Posterior vena cava (tissue), 2 donors: ENCODE measurements around the gene LRIT1. TPM values are rescaled to one million over a fixed set of nuclear protein-coding genes. Genes with fewer than 3 reads are reported as not detected.

ENCODE experiments used
- DNase-seq: peaks from one replicate; pipeline ENCODE4 v3.0.0-alpha.2; 2020; ENCODE audit warnings: low spot score
- intact Hi-C, 2 donors: fragments of 100-400 bp; cut with DNase I; formaldehyde crosslinking; loops; one replicate each; pipeline versions ENCODE4 v1.14.1 to v1.14.2; 2022 to 2023
- total RNA-seq, 2 donors: library from RNA; stranded (reverse); fragmentation: NEBNext Ultra II Directional; extraction: Animal tissue kit (Norgen Biotek cat#: 25700); gene quantifications; one replicate each; pipeline ENCODE4 v1.2.1, GENCODE V29; 2021
- donor health status: DM: yes; HTN: yes; CAD: no.
- donor health status: DM: yes; HTN: yes; CAD: no.

Gene LRIT1
- total RNA-seq, 2 donors from 2014 or later, result not detected

DNA sequence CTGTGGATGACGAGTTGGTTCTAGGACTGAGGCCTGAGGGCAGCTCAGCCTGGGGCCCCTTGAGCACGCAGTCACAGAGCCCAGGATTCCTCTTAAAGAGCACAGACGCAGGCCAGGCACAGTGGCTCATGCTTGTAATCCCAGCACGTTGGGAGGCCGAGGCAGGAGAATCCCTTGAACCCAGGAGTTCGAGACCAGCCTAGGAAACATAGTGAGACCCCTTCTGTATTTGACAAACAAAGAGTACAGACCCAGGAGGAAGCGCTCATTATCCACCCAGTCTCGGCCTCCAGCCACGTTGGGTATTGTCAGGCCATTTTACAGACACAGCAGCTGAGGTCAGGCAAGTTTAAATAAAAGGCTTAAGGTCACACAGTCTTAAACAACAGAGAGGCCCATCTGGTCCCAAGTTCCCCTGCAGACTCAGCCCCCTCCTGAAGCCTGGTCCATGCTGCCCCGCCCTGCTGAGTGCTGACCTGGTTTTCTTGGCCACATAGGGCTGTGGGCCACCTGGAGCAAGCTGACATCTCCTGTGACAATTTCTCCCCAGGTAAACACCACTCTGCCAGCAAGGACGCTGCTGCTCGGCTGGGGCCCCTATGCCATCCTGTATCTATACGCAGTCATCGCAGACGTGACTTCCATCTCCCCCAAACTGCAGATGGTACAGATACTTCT lies 16.1 kb upstream of the LRIT1 start:
- DNase-seq, result no peak
- intact Hi-C loops, result no loop called here

DNA sequence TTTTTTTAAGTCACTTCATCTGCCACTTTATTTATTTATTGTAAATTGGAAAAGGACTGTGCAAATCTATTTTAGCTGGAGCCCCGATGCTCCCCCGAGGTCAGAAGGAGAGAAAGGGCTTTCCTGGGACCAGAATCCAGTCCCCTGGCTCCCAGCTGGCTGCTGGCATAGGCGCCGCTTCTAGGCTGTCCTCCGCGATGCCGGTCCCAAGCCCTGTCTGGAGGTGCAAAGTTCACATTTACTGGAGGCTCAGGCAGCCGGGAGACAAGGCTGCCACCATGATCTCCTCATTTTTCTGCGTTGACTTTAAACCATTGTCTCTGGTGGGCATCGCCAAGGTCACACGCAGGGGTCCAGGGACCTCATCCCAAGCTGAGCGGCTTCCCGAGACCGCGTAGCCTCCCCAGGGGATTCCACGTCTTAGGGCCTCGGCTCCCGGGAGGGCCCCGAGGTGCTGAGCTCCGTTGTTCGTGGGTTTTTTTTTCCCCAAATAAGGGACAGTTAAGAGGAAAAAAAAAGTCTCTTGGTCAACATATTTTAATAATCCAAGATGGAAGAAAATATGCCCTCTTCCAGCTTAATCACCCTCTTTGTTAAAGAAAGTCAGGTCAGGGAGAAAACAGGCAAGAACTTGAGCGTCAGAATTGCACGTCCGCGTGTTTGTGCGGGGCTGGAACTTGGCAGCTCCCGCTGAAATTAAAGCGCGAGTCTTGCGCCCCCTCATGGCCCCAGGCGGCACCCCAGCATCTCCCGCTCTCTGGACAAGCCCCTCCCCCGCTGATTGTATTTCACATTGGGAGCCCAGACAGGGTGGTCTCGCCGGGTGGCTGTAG lies 15.4 kb upstream of the LRIT1 start:
- intact Hi-C loops, result no loop called here
- DNase-seq, result peak; percentile 89

DNA sequence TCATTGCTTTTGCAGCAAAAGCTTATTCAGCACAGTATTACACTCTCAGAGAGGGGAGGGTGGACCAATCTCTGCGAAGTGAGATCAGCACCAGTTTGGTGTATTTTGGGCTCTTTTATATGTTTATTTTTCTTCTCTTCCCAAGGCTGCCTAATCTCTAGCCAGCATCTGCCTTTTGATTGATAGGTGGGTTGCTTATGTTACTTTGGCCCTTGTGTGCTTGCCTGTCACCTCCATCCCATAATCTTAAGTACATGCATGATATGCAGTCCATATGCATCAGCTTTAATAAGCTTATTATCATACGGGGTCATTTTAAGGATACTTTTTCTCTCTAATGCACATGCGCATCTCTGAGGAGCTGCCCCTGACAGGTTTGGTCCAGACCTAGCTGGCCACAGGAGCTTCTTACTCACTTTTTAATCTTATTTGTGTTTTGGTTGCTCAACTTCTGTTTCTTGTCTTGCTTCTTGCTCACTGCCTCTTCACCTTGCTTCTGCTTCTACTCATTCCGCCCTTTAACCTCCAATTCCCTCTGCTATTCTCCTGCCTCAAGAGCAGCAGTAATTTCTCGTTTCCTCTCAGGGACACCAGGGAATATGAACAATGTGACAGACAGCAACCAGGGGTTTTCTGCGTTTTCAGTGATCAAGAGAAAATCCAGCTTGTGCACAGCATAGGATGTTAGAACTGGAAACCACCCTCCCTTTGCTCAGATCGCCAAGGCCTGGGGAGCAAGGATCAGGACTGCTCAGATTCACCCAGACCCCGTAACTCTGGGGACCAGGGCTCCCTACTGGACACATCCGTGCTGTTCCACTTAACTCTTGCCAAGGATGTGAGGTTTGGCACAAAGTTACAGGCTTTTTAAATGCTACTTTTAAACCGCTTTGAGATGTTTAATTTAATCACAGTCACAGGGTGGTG lies 13.5 kb upstream of the LRIT1 start:
- intact Hi-C loops, result no loop called here
- no peak for DNase-seq

DNA sequence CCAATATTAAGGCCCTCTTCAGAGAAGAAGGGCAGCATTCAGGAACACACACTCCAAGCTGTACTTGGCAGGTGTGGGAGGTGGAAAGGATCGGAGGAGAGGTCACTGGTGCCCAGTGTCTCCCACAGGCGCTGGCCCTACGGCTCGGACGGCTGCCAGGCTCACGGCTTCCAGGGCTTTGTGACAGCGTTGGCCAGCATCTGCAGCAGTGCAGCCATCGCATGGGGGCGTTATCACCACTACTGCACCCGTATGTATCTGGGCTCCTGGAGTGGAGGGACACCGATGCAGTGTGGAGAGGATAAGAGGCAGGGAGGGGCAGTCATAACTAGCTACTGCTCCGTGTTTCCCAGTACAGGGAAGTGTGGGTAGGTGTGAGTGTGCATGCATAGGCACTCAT lies 7.4 kb upstream of the LRIT1 start:
- intact Hi-C loops, result no loop called here
- DNase-seq, result no peak

DNA sequence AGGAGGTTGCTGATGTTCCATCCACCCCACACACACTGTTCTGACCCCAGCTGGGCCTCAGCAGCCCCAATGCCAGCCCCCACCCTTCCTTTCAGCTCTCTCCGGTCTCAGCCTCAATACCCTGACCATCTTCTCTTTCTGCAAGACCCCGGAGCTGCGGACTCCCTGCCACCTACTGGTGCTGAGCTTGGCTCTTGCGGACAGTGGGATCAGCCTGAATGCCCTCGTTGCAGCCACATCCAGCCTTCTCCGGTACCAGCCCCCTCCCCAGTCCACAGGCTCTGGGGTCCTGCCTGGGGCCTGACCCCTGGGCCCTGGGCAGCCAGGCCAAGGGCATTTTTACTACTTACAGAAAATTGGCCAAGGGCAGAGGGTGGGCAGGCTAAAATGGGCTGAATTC lies 6.2 kb upstream of the LRIT1 start:
- intact Hi-C loops, result no loop called here
- DNase-seq, result no peak

DNA sequence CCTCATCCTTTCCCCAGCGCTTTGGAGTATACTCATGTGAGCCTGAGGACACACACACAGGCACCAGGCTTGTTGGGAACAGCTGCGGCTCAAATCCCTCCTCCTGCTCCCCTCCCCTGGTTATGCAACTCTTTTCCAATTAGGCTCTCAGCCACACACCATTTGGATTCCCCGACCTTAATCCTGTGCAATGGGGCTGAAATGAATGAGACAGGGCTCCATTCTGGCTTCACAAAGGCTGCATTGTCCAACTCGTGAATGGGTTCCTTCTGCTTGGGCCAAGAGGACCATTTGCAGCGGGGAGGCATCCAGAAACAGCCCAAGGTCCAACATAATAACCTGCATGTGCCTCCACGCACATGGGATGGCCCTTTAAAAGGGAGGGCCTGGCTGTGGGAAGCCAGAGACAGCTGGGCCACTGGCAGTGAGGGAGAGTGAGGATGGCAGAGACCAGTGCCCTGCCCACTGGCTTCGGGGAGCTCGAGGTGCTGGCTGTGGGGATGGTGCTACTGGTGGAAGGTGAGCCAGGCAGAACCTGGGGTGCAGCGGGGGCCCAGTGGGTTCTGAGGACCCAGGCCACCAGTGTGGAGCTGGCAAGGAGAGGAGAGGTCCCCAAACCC lies 3.4 kb upstream of the LRIT1 start, which contains the start of gene RGR:
Gene RGR, plus strand, starts transcription at position 403 of the 620 bp plus-strand sequence. Its CDS starts 38 bp downstream, at position 441.
- DNase-seq, result no peak
- intact Hi-C loops, result no loop called here

DNA sequence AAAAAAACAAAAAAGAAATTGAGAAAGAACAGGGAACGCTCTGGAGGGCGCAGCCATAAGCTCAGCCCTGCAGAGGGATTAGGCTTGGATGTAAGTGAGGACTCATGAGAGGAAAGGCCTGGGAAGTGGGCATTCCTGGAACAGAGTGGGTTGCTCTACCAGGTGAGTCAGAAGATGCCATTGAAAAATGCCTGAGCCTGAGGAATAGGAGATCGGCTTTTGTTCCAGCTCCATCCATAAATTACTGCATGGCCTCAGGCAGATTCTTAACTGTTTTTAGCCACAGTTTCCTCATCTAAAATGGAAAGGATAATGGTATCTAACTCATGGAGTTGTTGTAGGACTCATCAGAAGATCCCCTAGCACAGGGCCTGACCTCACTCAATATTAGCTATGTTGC lies 2.4 kb upstream of the LRIT1 start:
- DNase-seq, result no peak
- intact Hi-C loops, result no loop called here

DNA sequence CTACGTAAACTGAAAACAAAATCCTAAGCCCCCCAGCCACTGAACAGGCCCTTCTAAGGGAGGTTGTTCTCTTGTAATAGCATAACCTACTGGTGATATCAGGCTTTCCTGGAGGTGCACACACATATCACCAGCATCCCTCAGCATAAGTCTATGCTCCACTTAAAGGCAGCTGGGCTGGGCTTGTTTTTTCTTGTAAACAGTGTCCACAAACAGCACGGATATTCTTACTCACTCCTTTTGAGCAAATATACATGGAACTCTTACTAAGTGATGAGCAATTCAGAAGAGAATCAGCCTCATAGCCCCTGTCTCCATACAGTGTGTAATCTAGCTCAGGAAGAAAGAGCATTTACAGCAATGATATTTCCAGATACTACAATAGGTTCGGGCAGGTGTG lies 2.4 kb downstream of the LRIT1 start:
- intact Hi-C loops, result loop anchor here in 1 of 2 donors (5.0 kb wide), 1 partner anchor 1788 kb away; no protein-coding TSS in a partner anchor
- no peak for DNase-seq

DNA sequence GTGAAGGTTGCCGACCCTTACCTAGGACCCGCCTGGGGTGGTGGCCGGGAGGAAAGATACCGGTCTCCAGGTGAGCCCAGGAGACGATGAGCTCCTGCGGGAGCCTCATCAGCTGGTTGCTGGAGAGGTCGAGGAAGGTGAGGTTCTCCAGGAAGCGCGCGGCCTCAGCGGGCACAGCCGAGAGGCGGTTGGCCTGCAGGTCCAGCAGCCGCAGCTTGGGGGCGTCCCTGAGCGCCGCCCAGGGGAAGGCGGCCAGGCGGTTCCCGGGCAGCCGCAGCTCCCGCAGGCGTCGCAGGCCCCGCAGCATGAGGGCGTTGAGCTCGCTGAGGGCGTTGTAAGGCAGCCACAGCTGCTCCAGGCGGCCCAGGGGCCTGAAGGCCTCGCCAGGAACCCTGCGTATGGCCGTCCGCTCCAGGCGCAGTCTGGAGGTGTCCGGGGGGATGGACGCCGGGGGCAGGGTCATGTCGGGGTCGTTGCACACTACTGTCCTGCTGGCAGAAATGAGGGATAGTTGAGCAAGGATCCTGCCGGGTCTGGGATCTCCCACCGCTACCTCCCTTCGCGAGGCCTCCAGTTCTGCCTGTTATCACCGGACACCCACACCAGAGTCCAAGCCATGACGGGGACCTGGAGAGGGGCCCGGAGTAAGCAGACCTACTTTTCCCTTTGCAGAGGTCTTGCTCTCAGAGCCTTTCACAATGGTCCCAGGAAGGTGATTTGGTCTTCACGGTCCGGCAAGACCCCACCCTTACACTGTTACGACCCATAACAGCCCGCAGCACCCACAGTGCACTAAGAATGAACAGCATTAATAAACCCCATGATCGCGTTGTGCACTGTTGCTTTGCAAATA lies 3.9 kb downstream of the LRIT1 start:
- intact Hi-C loops, result loop anchor here in 1 of 2 donors (5.0 kb wide), 1 partner anchor 1790 kb away; no protein-coding TSS in a partner anchor
- DNase-seq, result no peak

DNA sequence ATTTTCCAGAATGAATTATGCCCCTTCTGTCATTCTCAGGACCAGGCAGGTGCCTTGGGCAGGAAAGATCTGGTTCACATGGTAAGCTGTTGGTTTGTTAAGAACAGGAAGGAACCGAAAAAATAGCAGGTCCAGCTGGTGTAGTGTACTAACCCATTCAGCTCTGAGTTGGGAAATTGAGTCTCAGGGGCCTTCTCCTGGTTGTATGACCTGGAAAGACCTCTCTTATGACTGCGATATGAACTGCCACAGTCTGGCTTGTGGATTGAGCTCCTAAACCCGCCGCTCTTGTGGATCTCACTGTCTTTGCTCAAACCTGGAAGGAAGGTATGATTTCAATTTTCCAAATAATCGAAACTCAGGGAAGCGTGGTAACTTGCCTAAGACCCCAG lies 4.5 kb downstream of the LRIT1 start:
- intact Hi-C loops, result loop anchor here in 1 of 2 donors (5.0 kb wide), 1 partner anchor 1790 kb away; no protein-coding TSS in a partner anchor
- no peak for DNase-seq

DNA sequence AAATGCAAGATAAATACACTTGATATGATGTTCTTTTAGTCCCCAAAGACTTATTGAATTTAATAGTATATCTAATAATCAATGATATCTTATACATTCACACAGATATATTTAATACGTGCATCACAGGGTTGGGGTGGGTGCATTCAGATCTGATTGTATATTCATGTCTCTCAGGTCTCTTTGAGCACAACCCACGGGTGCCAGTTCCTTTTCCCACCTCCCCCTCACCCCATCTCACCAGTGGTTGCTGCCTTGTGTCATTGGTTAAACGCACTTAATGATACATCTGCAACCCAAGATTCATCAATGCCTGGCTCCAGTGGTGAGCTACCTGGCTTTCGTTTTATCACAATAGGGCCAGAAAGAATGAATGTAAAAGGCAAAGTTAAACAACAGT lies 6.2 kb downstream of the LRIT1 start:
- DNase-seq, result no peak
- intact Hi-C loops, result loop anchor here in 1 of 2 donors (5.0 kb wide), 1 partner anchor 1792 kb away; no protein-coding TSS in a partner anchor

DNA sequence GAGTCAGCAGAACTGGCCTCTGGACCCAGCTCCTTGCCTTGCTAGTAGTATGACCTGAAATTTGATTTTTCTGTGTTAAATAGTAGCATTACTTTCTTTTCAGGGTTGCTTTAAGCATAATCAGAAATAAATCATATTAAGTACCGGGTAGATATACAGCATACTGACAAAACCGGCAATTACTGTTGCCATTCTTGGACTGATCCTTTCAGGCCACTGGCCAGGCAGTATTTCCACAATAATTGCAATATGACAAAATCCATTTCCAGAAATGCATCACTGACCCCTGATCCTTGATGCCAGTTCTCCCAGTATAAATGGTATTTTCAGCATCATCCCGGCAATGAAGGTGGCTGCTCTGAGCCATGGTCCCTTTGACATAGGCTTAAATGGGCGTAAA lies 6.9 kb downstream of the LRIT1 start:
- intact Hi-C loops, result no loop called here
- DNase-seq, result no peak

DNA sequence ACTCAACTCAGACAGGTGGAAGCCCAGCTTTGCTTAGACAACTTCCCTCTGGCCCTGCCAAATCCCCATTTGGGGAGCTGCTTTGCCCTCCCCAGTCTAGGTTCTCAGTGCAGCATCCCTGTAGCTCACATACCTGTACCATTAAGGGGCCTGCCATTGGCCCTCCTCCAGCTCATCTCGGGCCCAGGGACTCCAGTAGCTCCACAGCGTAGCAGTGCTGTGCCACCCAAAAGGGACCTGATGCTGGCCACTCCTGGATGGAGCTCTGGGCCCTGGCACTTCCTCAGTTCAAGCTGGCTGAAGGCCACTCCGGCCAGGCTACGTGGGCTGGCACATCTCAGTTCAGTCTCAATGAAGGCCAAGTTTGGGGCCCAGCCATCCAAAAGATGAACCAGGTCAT lies 7.4 kb downstream of the LRIT1 start:
- no peak for DNase-seq
- intact Hi-C loops, result no loop called here

DNA sequence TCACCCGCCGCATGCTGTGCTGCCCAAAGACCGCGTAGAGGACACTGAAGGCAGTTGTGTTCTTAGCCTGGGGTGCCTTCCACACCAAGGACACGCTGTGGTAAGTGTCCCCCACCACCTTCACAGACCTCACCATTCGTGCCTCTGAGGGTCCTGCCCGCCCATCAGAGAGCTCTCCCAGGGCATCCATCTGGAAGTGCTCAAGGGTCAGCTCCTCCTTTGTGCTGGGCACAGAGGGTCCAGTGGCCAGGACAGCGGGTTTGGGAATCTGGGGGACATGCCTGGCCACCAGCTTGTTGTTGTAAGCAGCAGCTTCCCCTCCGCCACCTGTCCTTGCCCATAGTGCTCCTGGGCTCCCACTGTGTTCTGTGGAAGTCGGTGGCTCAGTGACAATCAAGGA lies 9.0 kb downstream of the LRIT1 start:
- DNase-seq, result no peak
- intact Hi-C loops, result no loop called here

DNA sequence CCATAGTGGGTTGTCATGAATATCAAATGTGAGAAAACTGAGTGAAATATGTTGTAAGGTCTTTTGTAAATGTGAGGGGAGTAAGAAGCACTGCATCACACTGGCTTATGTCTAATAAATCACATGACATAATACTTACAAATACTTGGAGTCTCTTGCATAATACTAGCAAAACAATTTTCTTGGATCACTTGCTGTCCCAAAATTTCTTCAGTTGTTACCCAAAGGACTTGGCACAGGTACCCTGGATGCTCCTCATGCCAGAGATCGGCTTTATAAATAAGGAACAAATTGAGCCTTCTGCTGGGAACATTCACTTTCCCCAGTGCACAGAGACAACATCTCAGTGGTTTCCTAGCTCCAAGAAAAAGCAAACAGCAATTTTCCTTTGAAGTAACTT lies 11.0 kb downstream of the LRIT1 start:
- intact Hi-C loops, result no loop called here
- no peak for DNase-seq

DNA sequence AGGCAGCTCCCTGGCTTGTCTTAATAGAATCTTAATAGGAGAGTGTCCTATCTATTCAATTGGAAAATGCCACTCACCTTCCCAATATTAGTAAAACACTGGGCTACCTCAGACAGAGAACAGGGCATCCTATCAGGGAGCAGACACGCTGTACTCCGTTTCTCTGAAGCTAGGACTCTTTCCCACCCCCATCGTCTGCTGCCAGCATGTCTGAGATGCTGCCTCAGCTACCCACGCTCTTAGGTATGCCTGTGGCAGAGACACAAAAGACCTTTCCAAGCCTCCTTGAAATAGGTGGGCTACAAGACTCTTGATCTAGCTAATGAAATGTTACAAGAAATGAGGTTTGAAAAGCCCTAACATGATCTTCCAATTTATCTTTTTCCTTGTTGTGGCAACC lies 13.5 kb downstream of the LRIT1 start:
- intact Hi-C loops, result no loop called here
- DNase-seq, result no peak

DNA sequence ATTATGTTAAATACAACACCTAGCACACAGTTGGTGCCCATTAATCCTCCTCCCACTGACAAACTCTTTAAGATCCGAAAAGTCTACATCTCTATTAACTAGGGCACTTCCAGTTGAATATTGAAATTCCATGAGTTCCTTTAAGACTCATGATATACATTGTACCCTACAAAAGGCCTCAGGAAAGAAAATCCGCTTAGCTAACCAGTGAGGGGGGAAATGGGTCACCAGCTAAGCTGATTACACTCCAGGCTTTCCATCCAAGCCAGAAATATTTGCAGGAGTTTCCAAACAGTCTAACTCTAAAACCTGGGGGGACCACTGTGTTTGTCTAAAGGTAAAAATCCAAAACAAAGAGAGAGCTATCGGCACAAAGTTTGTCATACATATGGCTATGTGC lies 14.7 kb downstream of the LRIT1 start:
- no peak for DNase-seq
- intact Hi-C loops, result no loop called here

DNA sequence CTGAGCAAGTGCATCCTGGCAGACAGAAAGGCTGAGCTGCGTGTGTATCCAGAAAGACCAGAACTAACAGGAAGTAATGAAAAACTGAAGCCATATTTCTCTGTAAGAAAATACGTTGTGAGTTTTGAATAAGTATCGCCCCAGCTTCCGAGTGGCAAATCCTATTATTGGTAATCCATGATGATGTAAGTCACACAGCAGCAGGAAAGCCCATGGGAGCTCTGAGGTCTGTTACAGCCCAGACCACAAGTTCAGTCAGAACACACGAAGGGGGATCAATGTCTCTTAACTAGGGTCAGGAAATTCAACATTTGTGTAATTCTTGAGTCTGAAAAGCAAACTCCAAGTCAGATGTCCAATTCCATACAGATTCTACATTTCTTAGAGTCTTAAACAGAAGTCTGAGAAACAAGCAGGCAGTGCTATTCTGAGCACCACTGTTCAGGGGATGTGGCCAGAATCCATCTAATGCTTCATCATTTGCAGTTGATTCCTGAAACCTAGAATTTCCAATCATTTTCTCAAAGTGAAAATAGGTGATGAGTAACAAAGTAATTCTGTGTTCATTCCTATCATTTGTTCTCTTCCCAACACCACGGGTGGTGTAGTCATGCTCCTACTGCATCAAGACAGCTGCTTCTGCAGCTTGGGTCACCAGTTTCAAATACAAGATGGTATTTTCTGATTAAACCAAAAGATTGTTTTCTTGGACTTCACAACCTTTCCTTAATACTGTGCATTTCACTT lies 15.7 kb downstream of the LRIT1 start, which contains the start of gene LRIT2:
Gene LRIT2, minus strand, starts transcription at position 118 of the 747 bp plus-strand sequence. Its CDS starts 24 bp downstream, at position 94.
- intact Hi-C loops, result no loop called here
- DNase-seq, result no peak
